Pancreas (tissue), 10 donors: ENCODE results near the gene GPATCH4. TPM values are rescaled to one million over a fixed set of nuclear protein-coding genes. Genes with fewer than 3 reads are reported as not detected.

Experiments
- ATAC-seq, 4 donors: fragments of 200-7000 bp; cut with Tn5 transposase; one replicate each; pipeline versions ENCODE4 v1.8.0 to v1.9.1; 2020; ENCODE audit warnings: mild to moderate bottlenecking in 4 of 4, moderate library complexity in 4 of 4
- DNase-seq, 6 donors: peaks; one replicate each; pipeline ENCODE4 v3.0.0-alpha.2; 2020
- FAIRE-seq: peaks from 2 replicates; lab custom pipeline; 2012; peaks lifted over from hg19 to GRCh38; lab: Jason Lieb, UNC
- H3K27ac ChIP-seq, 4 donors: fragments of 200-600 bp; sonication (generic); 1 replicate in 3 of 4; 2 replicates in 1 of 4; pipeline versions ENCODE4 v1.5.0 to v1.8.0; 2020
- H3K27me3 ChIP-seq, 4 donors: fragments of 200-600 bp; one replicate each; pipeline ENCODE4 v1.8.0; 2021
- H3K36me3 ChIP-seq, 3 donors: fragments of 200-600 bp; sonication (generic) in 1 of 3; one replicate each; pipeline versions ENCODE4 v1.5.0 to v1.8.0; 2020 to 2021
- H3K4me1 ChIP-seq, 3 donors: fragments of 200-600 bp; one replicate each; pipeline ENCODE4 v1.8.0; 2021
- H3K4me3 ChIP-seq, 4 donors: fragments of 200-600 bp; sonication (generic) in 2 of 4; one replicate each; pipeline versions ENCODE4 v1.5.0 to v1.8.0; 2020 to 2021
- H3K9me3 ChIP-seq, 4 donors: fragments of 200-600 bp; one replicate each; pipeline ENCODE4 v1.8.0; 2021
- CTCF ChIP-seq, 4 donors: fragments of 200-600 bp; sonication (generic) in 3 of 4; IDR thresholded peaks; one replicate each; pipeline versions ENCODE4 v1.5.0 to v1.8.0; 2021; ENCODE audit warnings: antibody characterized with exemption in 4 of 4
- WGBS, 2 donors: extraction: QIAGEN DNeasy Blood & Tissue Kit; methylation state at CpG; one replicate each; pipeline ENCODE4 v1.1.7; 2013; 5-methylcytosine and 5-hydroxymethylcytosine counted together
- intact Hi-C, 3 donors: fragments of 100-400 bp; cut with DNase I; formaldehyde crosslinking; loops; one replicate each; pipeline versions ENCODE4 v1.11.1 to v1.14.2; 2022
- polyA plus RNA-seq, 2 donors: library from polyadenylated mRNA; stranded (reverse); fragments of 200-250 nt; gene quantifications; one replicate each; pipeline ENCODE4 v1.2.3, GENCODE V29; 2013
- total RNA-seq, 6 donors: library from RNA; stranded (reverse); fragmentation: NEBNext Ultra II Directional in 4 of 6; extraction: Animal tissue kit (Norgen Biotek cat#: 25700) in 4 of 6; gene quantifications; one replicate each; pipeline versions ENCODE4 v1.2.1 to v1.2.4, GENCODE V29; 2021 to 2023
- donor health status: healthy with polysubstance abuse.
- donor health status: DM: no; HTN: no; CAD: no; lungs with moderate emphysema.
- donor health status: DM: no; HTN: no; CAD: no.
- donor health status: control.
- donor health status: control.
- donor health status: Bipolar disorder and iron deficiency.
- donor health status: DM: yes; HTN: yes; CAD: no.
- donor health status: DM: no; HTN: no; CAD: no.
- donor health status: DM: no; HTN: no; CAD: no.
- donor health status: DM: yes; HTN: yes; CAD: no.

Gene GPATCH4
- total and polyA plus RNA-seq, 8 donors: 6.4 to 16.9 (median 13.2) TPM

- peak in 4 of 6 donors; percentile 34 to 81 (median 66) for DNase-seq
- intact Hi-C loops: loop anchor here in 2 of 3 donors (2.0 to 5.0 kb wide), 2 partner anchors 33 to 35 kb away; no protein-coding TSS in a partner anchor
- 2 to 3% methylated on average over 60 to 87 of the region's 87 CpGs for WGBS, 2 donors
- peaks cover 0 to 32% (median 6%) of the 10 kb centered on the region in 4 donors for H3K27me3 ChIP-seq
- no peaks in the 10 kb centered on the region for H3K36me3 ChIP-seq
- H3K4me3 ChIP-seq: peak overlapping the region in 3 of 4 donors; percentile 3 to 45 (median 13)
- peaks cover 4 to 14% (median 5%) of the 10 kb centered on the region in 3 donors for H3K4me1 ChIP-seq
- no peaks in the 10 kb centered on the region for H3K9me3 ChIP-seq
- H3K27ac ChIP-seq: no peak overlapping the region
- peak; percentile 51 to 79 (median 74) for ATAC-seq
- no peak for TF ChIP-seq CTCF (IDR thresholded peaks at IDR 0.05)
- no peak for FAIRE-seq
Observed at GRCh38 chr1:156623946-156624813, 22.9 kb upstream of the GPATCH4 start.

GRCh38 chr1:156622581-156623297 is 21.5 kb upstream of the GPATCH4 start:
- WGBS, 2 donors: 64 to 74% methylated on average over 6 of the region's 6 CpGs
- Histone ChIP-seq H3K9me3 (no peaks in the 10 kb centered on the region), H3K36me3 (no peaks in the 10 kb centered on the region), H3K4me3 (no peak overlapping the region), H3K27me3 (peaks cover 0 to 32% (median 6%) of the 10 kb centered on the region in 4 donors), H3K27ac (no peak overlapping the region), H3K4me1 (peaks cover 4 to 14% (median 5%) of the 10 kb centered on the region in 3 donors)
- FAIRE-seq: no peak
- DNase-seq: no peak
- intact Hi-C loops: loop anchor here in 1 of 3 donors (5.0 kb wide), 1 partner anchor 35 kb away; no protein-coding TSS in a partner anchor
- no peak for TF ChIP-seq CTCF (IDR thresholded peaks at IDR 0.05)
- ATAC-seq: no peak

GRCh38 chr1:156619582-156619955 is 18.3 kb upstream of the GPATCH4 start:
- H3K27me3 ChIP-seq: peaks cover 0 to 12% (median 4%) of the 10 kb centered on the region in 4 donors
- H3K4me1 ChIP-seq: peaks cover 0 to 5% (median 4%) of the 10 kb centered on the region in 3 donors
- ATAC-seq (no peak), FAIRE-seq (no peak), DNase-seq (no peak)
- no peak for TF ChIP-seq CTCF (IDR thresholded peaks at IDR 0.05)
- H3K9me3 ChIP-seq: no peaks in the 10 kb centered on the region
- H3K4me3 ChIP-seq: no peak overlapping the region
- H3K27ac ChIP-seq: no peak overlapping the region
- no peaks in the 10 kb centered on the region for H3K36me3 ChIP-seq
- 14 to 15% methylated on average over 6 of the region's 6 CpGs for WGBS, 2 donors
- intact Hi-C loops: no loop called here

GRCh38 chr1:156618853-156619581 is 17.7 kb upstream of the GPATCH4 start, which contains the start of gene HAPLN2:
Gene HAPLN2, plus strand, starts transcription at chr1:156619415. Its CDS starts 4,076 bp downstream, at chr1:156623491.
- ATAC-seq (peak in 3 of 4 donors; percentile 48 to 65 (median 55)), DNase-seq (peak in 1 of 6 donors; percentile 36), FAIRE-seq (no peak)
- Histone ChIP-seq H3K9me3 (no peaks in the 10 kb centered on the region), H3K4me1 (peaks cover 0 to under 1% (median 0%) of the 10 kb centered on the region in 3 donors), H3K36me3 (no peaks in the 10 kb centered on the region), H3K4me3 (no peak within 1 kb of the TSS), H3K27ac (no peak within 1 kb of the TSS), H3K27me3 (peaks cover 0 to 7% (median 3%) of the 10 kb centered on the region in 4 donors)
- intact Hi-C loops: no loop called here
- peak in 2 of 4 donors; percentile 14 to 16 for TF ChIP-seq CTCF (IDR thresholded peaks at IDR 0.05)
- WGBS, 2 donors: 4 to 5% methylated on average over 7 of the region's 7 CpGs
